GM18861 (cell line): ENCODE measurements around the gene SARM1.

Source experiments
- ATAC-seq: cut with Tn5 transposase; IDR thresholded peaks from one replicate; pipeline ENCODE4 v1.9.1; 2021; ENCODE audit not compliant: unreplicated experiment

Gene SARM1

DNA sequence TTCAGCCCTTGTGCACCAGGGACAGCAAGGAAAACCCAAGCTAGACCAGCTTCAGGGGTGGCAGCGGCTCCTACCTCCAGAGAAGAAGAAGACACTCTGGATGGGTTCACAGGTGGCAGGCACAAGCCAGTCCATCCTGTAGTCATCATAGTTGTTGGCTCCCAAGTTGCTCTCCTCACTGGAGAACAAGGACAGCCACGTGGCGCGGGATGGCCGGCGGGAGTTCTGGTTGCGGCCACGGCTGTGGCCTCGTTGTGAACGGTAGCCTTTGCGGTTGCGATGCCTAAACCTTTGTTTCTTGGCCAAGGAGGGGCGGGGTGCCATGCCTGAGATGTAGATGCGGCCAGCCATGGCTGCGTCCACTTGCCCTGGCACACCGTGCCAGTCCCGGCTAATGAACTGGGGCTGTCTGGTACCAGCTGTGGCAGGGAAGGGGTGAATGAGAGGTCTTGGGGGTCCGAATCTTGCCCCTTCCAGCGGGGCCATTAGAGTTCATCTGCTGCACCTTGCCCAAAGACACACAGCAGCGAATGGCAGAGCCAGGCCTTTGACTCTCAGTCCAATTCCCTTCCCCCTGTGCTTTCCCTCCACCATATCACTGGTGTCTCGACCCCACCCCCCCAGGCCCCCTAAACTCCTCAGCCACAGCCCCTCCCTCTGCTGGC is 3.7 kb upstream of the SARM1 start:
- no peak for ATAC-seq

DNA sequence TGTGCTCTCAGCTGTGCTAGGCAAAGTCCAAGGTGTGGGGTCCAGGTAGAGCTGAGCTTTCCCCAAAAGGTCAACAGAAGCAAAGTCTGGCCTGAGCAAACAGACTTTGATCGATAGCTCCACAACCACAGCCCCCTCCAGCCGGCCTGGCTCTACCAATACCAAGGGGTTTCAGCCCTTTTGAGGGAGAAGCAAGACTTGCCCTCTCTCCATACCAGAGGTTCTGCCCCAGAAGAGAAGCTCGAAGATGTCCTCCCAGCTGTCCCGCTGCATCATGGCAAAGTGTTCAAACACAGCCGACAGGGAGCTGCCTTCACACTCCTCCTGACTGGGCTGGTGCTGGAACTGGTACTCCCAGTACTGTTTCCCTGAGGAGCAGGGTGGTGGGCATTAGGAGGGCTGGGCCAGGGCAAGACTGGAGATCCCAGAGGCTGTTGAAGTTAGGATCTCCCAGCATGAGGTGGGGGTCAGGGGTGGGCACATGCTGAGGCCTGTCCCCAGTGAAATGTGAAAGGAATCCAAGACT is 3.1 kb upstream of the SARM1 start:
- ATAC-seq: no peak

GRCh38 chr17:28368915-28369683 is 2.4 kb upstream of the SARM1 start:
- ATAC-seq: no peak

- no peak for ATAC-seq
Measured at GRCh38 chr17:28369684-28370034, 1.8 kb upstream of the SARM1 start.

DNA sequence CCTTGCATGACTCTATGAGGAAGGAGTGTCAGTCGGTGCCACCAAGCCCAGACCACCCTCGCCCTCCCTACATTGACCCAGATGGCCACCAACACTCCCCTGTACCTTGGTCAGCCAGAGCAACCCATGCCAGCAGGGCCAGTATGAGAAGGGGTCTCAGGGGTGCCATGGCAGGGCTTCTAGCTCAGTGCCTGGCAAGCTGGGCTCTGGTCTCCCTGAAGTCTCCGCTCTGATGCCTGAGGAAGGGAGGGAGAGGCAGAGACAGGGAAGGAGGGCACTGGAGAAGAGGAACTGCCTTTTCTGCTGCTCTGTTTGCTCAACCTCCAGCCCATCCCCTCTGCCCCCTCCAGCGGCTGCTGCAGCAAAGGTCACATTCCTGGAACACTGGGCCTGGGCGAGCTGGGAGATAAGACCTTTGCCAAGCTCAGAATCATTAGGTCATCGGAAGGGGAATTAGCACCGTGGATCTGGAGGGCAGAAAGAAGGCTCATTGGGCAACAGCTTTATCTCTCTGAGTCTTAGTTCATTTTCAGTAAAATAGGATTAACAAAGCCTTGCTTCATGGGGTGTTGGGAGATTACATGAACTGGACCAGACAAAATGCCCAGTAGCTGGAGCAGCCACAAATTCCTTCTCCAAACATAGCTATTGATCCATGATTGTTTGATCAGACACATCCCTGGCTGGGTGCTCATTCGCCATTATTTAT is 1.3 kb upstream of the SARM1 start, which contains the start of gene VTN:
TSS of gene VTN (minus strand) at position 273 of the 709 bp plus-strand sequence. CDS start at position 169, 104 bp downstream.
- no peak for ATAC-seq

DNA sequence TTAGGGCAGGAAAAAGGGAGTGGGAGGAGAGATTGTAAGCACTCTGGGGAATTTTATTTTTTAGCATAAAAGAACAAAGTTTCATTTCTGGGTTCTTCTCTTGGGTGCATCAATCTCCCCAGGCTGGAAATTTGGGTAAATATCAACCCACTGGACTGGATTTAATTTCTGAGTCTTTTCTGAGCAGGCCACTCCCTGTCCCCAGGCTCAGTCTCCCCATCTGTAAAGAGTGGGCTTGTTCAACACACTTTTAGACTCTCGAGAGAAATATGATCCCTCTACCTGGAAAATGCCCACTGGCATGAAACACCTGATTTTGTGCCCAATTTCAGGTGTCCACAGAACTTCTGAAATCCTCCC is 770 bp upstream of the SARM1 start:
- ATAC-seq: no peak

DNA sequence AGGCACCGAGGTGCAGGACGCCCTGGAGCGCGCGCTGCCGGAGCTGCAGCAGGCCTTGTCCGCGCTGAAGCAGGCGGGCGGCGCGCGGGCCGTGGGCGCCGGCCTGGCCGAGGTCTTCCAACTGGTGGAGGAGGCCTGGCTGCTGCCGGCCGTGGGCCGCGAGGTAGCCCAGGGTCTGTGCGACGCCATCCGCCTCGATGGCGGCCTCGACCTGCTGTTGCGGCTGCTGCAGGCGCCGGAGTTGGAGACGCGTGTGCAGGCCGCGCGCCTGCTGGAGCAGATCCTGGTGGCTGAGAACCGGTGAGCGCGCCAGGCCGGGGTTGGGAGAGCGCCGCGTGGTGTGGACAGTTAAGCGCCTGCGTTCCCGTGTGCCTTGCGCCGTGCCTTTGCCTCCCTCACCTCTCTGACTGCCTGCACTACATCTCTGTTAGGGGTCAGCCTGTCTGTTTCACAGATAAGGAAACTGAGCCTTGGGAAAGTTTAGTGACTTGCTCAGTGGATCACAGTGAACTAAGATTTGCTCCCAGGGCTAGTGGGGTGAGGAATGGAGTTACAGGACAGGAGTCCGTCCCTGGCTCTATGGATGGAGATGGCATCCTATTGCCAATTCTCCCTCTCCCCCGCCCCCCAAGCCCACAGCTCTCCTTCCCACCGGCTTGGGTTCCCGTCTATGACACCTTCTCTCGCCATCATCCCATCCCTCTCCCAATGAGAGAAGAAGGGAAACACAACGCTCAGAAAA is 880 bp downstream of the SARM1 start:
- ATAC-seq: no peak

DNA sequence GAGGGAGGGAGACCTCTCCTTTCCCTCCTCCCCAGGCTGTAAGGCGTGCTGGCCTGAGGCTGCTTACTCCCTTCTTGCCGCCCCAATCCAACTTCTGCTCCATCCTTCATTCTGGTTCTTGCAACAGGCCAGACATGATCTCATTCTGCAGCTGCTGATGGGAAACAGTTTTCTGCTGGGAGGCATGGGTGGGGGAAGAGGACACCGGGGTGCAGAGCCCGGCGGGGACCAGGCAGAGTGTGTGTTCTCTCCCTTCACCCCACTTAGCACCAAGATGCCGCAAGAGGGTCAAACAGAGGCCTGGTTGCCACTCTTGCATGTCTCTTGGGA is 1.4 kb downstream of the SARM1 start:
- ATAC-seq: no peak

GRCh38 chr17:28379814-28380801 is 8.6 kb downstream of the SARM1 start:
- ATAC-seq: no peak

GRCh38 chr17:28381141-28381825 is 9.8 kb downstream of the SARM1 start:
- no peak for ATAC-seq

DNA sequence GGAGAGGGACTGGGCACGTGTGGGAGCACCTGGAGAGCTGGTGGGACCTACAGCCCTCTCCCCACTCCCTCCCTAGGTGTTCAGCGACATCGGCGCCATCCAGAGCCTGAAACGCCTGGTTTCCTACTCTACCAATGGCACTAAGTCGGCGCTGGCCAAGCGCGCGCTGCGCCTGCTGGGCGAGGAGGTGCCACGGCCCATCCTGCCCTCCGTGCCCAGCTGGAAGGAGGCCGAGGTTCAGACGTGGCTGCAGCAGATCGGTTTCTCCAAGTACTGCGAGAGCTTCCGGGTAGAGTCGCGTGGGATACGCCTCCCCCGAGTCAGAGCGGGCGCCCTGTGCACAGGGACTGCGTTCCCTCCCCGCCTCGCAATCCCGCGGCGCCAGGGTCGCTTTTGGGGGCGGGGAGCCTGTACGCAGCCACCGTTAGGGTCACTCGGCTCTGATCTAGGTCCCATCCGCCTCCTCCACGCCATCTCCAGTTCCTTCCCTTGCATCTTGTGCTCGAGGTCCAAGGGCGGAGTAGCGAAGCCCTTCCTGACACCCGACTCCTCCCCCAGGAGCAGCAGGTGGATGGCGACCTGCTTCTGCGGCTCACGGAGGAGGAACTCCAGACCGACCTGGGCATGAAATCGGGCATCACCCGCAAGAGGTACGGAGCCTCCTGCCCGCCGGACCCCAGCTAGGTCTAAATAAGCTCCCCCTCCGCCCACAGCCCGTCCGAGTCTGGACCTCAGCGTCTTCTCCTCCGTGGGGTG is 13.0 kb downstream of the SARM1 start:
- no peak for ATAC-seq

DNA sequence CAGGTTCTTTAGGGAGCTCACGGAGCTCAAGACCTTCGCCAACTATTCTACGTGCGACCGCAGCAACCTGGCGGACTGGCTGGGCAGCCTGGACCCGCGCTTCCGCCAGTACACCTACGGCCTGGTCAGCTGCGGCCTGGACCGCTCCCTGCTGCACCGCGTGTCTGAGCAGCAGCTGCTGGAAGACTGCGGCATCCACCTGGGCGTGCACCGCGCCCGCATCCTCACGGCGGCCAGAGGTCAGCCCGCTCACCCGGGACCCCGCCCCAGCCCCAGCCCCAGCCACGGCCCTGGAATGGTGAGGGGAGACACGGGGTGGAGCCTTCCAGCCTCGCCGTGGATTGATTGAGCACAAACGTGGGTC is 13.5 kb downstream of the SARM1 start:
- ATAC-seq: no peak

GRCh38 chr17:28385406-28385805 is 13.9 kb downstream of the SARM1 start:
- ATAC-seq: no peak

DNA sequence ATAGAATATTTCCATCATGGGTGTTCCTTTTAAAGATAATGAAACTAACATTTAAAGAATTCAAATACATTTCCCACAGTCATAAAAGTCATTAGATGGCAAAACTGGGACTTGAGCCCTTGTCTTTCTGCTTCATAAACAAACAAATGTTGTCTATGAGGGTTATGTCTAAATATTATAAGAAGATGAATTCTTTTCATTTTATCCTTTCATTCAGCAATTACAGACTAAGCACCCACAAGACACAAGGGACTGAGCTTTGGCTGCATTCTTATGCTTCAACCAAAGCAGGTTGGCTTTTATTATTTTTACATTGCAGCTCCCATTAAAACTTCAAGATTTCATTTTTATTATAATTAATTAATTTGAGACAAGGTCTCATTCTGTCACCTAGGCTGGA is 14.9 kb downstream of the SARM1 start:
- no peak for ATAC-seq

GRCh38 chr17:28388106-28388505 is 16.6 kb downstream of the SARM1 start:
- ATAC-seq: no peak

DNA sequence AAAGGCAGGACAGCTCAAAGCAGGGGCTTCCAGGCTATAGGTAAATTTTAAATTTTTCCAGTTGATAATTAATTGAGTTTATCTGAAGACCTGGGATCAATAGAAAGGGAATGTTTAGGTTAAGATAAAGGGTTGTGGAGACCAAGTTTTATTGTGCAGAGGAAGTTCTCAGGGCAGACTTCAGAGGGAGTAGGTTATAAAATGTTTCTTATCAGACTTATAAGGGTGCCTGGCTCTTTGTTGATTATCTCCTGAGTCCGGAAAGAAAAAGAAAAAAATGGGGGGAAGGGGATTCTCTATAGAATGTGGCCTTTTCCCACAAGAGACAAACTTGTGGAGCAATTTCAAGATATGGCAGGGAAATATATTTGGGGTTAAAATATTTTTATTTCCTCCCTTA is 18.6 kb downstream of the SARM1 start:
- ATAC-seq: no peak

GRCh38 chr17:28390563-28390962 is 19.1 kb downstream of the SARM1 start:
- no peak for ATAC-seq

DNA sequence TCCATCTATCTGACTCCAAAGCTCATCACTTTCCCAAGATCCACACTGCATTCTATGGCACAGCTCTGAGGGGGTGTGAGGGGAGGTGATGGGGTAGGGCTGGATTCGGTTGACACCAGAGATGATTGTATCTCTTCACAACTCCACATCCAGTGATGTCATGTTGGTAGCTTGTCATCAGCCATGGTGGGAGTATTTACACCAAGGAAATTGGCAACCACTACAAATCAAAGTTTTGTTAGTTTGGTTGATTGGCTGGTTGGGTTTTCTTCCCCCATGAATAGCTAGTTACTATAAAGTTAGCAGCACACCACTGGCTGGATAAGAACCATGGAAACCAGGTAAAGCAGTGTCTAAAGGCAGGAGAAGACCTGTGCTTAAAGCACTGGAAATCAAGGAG is 19.5 kb downstream of the SARM1 start:
- no peak for ATAC-seq

- ATAC-seq: no peak
Measured at GRCh38 chr17:28391401-28391800, 19.9 kb downstream of the SARM1 start.
